HepG2 (cell line): Measurements from ENCODE around the gene ZC3H12A. TPM values are rescaled to one million over a fixed set of nuclear protein-coding genes. Genes with fewer than 3 reads are reported as not detected.

ENCODE experiments used
- BHLHE40 ChIP-seq: IDR thresholded peaks from 2 replicates; pipeline ENCODE4 v1.6.1; 2011; ENCODE audit warnings: low read length, improper control_type of control experiment
- EP300 ChIP-seq, 3 experiments: sonication (generic) in 1 of 3; formaldehyde crosslinking in 1 of 3; IDR thresholded peaks; 2 replicates each; pipeline versions ENCODE4 v1.5.1 to v1.6.1; 2011 to 2020; ENCODE audit warnings: low read depth in 2 of 3, low read length in 2 of 3, borderline replicate concordance in 1 of 3, improper control_type of control experiment in 1 of 3, mild to moderate bottlenecking in 1 of 3, missing genetic modification reagents in 1 of 3, moderate library complexity in 1 of 3
- GATA4 ChIP-seq: sonication (generic); IDR thresholded peaks from 2 replicates; pipeline ENCODE4 v1.6.1; 2016; ENCODE audit warnings: antibody characterized with exemption, low read depth, borderline replicate concordance
- HES4 ChIP-seq: sonication (generic); formaldehyde crosslinking; IDR thresholded peaks from 2 replicates; pipeline ENCODE4 v1.9.0; 2021; ENCODE audit warnings: mild to moderate bottlenecking, missing genetic modification reagents, borderline replicate concordance
- IRF2 ChIP-seq: IDR thresholded peaks from 2 replicates; pipeline ENCODE4 v1.6.1; 2018; ENCODE audit warnings: missing genetic modification reagents, missing compliant biosample characterization
- KDM5B ChIP-seq: sonication (generic); formaldehyde crosslinking; IDR thresholded peaks from 2 replicates; pipeline ENCODE4 v1.4.0; 2020; ENCODE audit warnings: missing genetic modification reagents, mild to moderate bottlenecking, borderline replicate concordance
- MEIS2 ChIP-seq: sonication (generic); formaldehyde crosslinking; IDR thresholded peaks from 2 replicates; pipeline ENCODE4 v1.9.0; 2021; ENCODE audit warnings: mild to moderate bottlenecking, missing genetic modification reagents
- MIXL1 ChIP-seq: IDR thresholded peaks from 2 replicates; pipeline ENCODE4 v1.6.1; 2016
- MYC ChIP-seq: sonication (generic); formaldehyde crosslinking; IDR thresholded peaks from 2 replicates; pipeline ENCODE4 v1.9.0; 2021; ENCODE audit warnings: missing genetic modification reagents, borderline replicate concordance
- POLR2AphosphoS2 ChIP-seq: IDR thresholded peaks from 2 replicates; pipeline ENCODE4 v1.6.1; 2011; ENCODE audit warnings: low read depth, low read length, improper control_type of control experiment
- POLR2G ChIP-seq: fragments of 200-400 bp; formaldehyde crosslinking; IDR thresholded peaks from 2 replicates; pipeline ENCODE4 v1.6.1; 2018; ENCODE audit warnings: mild to moderate bottlenecking, low read depth, low read length, moderate library complexity
- SOX13 ChIP-seq, 3 experiments: fragments of 450-650 bp in 1 of 3; sonication (generic) in 1 of 3; formaldehyde crosslinking in 1 of 3; IDR thresholded peaks in 2 of 3; conservative IDR thresholded peaks in 1 of 3; 2 replicates each; pipeline versions ENCODE4 v1.5.0 to v1.6.1; 2016 to 2020; ENCODE audit warnings: antibody characterized with exemption in 1 of 3, mild to moderate bottlenecking in 1 of 3, missing compliant biosample characterization in 1 of 3, missing genetic modification reagents in 1 of 3, moderate library complexity in 1 of 3
- TBL1XR1 ChIP-seq: fragments of 150-350 bp; IDR thresholded peaks from 2 replicates; pipeline ENCODE4 v1.6.1; 2014; ENCODE audit warnings: borderline replicate concordance, low read length; ENCODE audit not compliant: partially characterized antibody
- TSC22D2 ChIP-seq: sonication (generic); formaldehyde crosslinking; IDR thresholded peaks from 2 replicates; pipeline ENCODE4 v1.5.1; 2020; ENCODE audit warnings: missing genetic modification reagents, mild to moderate bottlenecking, borderline replicate concordance
- ZFP36 ChIP-seq: fragments of 150-350 bp; IDR thresholded peaks from 2 replicates; pipeline ENCODE4 v1.6.1; 2018; ENCODE audit warnings: borderline replicate concordance, low read length, low read depth; ENCODE audit not compliant: partially characterized antibody
- ZFP91 ChIP-seq: sonication (generic); formaldehyde crosslinking; IDR thresholded peaks from 2 replicates; pipeline ENCODE4 v1.9.0; 2022; ENCODE audit warnings: missing genetic modification reagents, mild to moderate bottlenecking, borderline replicate concordance
- ZFY ChIP-seq: sonication (generic); formaldehyde crosslinking; IDR thresholded peaks from 2 replicates; pipeline ENCODE4 v1.4.0; 2020; ENCODE audit warnings: missing genetic modification reagents
- ZMYM4 ChIP-seq: sonication (generic); formaldehyde crosslinking; IDR thresholded peaks from 2 replicates; pipeline ENCODE4 v1.8.1; 2023; ENCODE audit warnings: mild to moderate bottlenecking, missing genetic modification reagents
- ZNF264 ChIP-seq: sonication (generic); formaldehyde crosslinking; IDR thresholded peaks from 2 replicates; pipeline ENCODE4 v1.4.0; 2020; ENCODE audit warnings: missing genetic modification reagents
- ZNF446 ChIP-seq: sonication (generic); formaldehyde crosslinking; IDR thresholded peaks from 2 replicates; pipeline ENCODE4 v1.5.0; 2020; ENCODE audit warnings: mild to moderate bottlenecking, missing genetic modification reagents
- ZNF589 ChIP-seq: sonication (generic); formaldehyde crosslinking; conservative IDR thresholded peaks from 2 replicates; pipeline ENCODE4 v1.8.0; 2022; ENCODE audit warnings: mild to moderate bottlenecking, moderate library complexity, missing genetic modification reagents
- ZNF691 ChIP-seq: sonication (generic); formaldehyde crosslinking; IDR thresholded peaks from 2 replicates; pipeline ENCODE4 v1.4.0; 2020; ENCODE audit warnings: missing genetic modification reagents, low read depth, mild to moderate bottlenecking, borderline replicate concordance
- ZNF879 ChIP-seq: sonication (generic); formaldehyde crosslinking; IDR thresholded peaks from 2 replicates; pipeline ENCODE4 v1.8.1; 2023; ENCODE audit warnings: missing genetic modification reagents
- ZSCAN21 ChIP-seq: sonication (generic); formaldehyde crosslinking; IDR thresholded peaks from 2 replicates; pipeline ENCODE4 v1.8.0; 2022; ENCODE audit warnings: mild to moderate bottlenecking, missing genetic modification reagents, moderate library complexity, borderline replicate concordance
- ZZZ3 ChIP-seq: sonication (generic); formaldehyde crosslinking; IDR thresholded peaks from 2 replicates; pipeline ENCODE4 v1.4.0; 2020; ENCODE audit warnings: missing genetic modification reagents, mild to moderate bottlenecking, borderline replicate concordance
- polyA plus RNA-seq, 8 experiments: library from polyadenylated mRNA; depleted of rRNA in 3 of 8; stranded (reverse) in 7 of 8; unstranded in 1 of 8; fragments of >200 nt; fragmentation: Illumina TruSeq in 4 of 8; extraction: Trizol in 4 of 8; gene quantifications; 2 replicates each; pipeline versions ENCODE4 v1.2.1 to v1.2.3, GENCODE V29; 2011 to 2016; ENCODE audit warnings: low read depth in 4 of 8, missing spikeins in 1 of 8, mixed read lengths in 1 of 8; ENCODE audit not compliant: insufficient read depth in 1 of 8
- total RNA-seq, 5 experiments: library from RNA; depleted of rRNA; stranded (reverse); fragments of >200 nt; fragmentation: Illumina TruSeq; extraction: Trizol; gene quantifications; 2 replicates each; pipeline ENCODE4 v1.2.3, GENCODE V29; 2016; ENCODE audit warnings: low read depth in 1 of 5

Gene ZC3H12A
- total and polyA plus RNA-seq, 2 of the 13 experiments (the other 11 are each of a cell fraction or from before 2014, with no cell fraction given) = 6.8 to 13.3 TPM

- TF ChIP-seq ZFP91 (CRISPR knock-in tag) (0 out of 2 replicates have a peak, but pooled peaks have one; percentile 25), ZNF446 (0 out of 2 replicates have a peak, but pooled peaks have one; percentile 23), HES4 (CRISPR knock-in tag) (peak; percentile 60; the same call in 1 of the 2 replicates), POLR2G (peak; percentile 96), IRF2 (peak; percentile 27; the same call in 1 of the 2 replicates), TBL1XR1 (no peak), ZNF589 (peak; percentile 39; the same call in 1 of the 2 replicates), MIXL1 (no peak), MEIS2 (CRISPR knock-in tag) (peak; percentile 76; the same call in 1 of the 2 replicates), ZFY (CRISPR knock-in tag) (peak; percentile 84), GATA4 (peak; percentile 77; the same call in 1 of the 2 replicates), POLR2AphosphoS2 (peak; percentile 57; the same call in 1 of the 2 replicates), EP300 (IDR thresholded peaks at IDR 0.05; ENCODE audit: low read depth in 2 of 2, low read length in 2 of 2) (peak in 1 of 2 experiments; percentile 32; a peak in 2 of 4 replicates), EP300 (CRISPR knock-in tag; IDR thresholded peaks at IDR 0.05; ENCODE audit: borderline replicate concordance) (no peak), ZFP36 (no peak), ZSCAN21 (no peak; the same call in 1 of the 2 replicates), TSC22D2 (CRISPR knock-in tag) (peak; percentile 73; the same call in 1 of the 2 replicates), ZZZ3 (CRISPR knock-in tag) (no peak), ZNF691 (no peak), ZNF879 (CRISPR knock-in tag) (no peak), ZNF264 (0 out of 2 replicates have a peak, but pooled peaks have one; percentile 9), SOX13 (IDR thresholded peaks at IDR 0.05) (no peak), SOX13 (CRISPR knock-in tag; conservative IDR thresholded peaks at IDR 0.05 in 1 of 2, IDR thresholded peaks at IDR 0.05 in 1 of 2) (peak in 1 of 2 experiments; percentile 7; a peak in 1 of 4 replicates), ZMYM4 (CRISPR knock-in tag) (peak; percentile 65), MYC (CRISPR knock-in tag) (peak; percentile 73; the same call in 1 of the 2 replicates), KDM5B (0 out of 2 replicates have a peak, but pooled peaks have one; percentile 64), BHLHE40 (no peak)
Observed at GRCh38 chr1:37474046-37474696, at the start of gene ZC3H12A (continued).
